HG02763 (cell line): ENCODE data around the gene STAT6.

Experiments used
- ATAC-seq: cut with Tn5 transposase; IDR thresholded peaks from one replicate; pipeline ENCODE4 v1.9.1; 2021; ENCODE audit warnings: mild to moderate bottlenecking, moderate library complexity; ENCODE audit not compliant: unreplicated experiment

The STAT6 gene

DNA sequence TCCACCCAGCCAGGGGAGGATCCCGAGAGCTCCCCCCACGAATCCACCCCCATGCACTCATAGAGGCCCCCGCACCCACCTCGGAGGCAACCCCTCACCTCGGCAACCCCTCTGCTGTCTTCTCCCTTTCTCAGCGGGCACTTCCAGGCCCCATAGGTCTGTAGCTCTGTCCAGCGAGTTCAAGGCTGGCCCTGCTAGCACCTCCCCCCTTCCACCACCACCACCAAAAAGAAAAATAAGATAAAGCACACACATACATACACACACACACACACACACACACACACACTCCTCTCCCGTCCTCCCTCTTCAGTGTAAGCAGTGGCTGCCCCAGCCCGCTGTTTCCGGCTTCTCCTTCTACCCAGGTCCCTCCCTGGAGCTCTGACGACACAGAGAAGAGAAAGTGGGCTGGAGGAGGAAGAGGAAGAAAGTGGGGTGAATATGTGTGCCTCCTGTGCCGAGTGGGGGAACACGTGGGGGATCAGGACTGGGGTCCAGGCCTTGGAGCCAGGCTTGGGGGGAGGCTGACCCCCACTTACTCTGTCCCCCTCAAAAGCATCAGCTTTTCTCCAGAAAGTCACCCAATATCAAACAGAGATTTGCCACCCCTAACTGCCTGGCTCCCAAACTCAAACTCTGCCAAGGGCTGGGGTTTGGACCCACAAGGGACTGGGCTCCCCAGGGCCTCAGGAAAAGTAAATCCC, at the start of gene STAT6:
Gene STAT6, minus strand, starts transcription at position 332 of the 704 bp plus-strand sequence. CDS start 3,084 bp downstream, outside the sequence.
- peak; percentile 57 for ATAC-seq

DNA sequence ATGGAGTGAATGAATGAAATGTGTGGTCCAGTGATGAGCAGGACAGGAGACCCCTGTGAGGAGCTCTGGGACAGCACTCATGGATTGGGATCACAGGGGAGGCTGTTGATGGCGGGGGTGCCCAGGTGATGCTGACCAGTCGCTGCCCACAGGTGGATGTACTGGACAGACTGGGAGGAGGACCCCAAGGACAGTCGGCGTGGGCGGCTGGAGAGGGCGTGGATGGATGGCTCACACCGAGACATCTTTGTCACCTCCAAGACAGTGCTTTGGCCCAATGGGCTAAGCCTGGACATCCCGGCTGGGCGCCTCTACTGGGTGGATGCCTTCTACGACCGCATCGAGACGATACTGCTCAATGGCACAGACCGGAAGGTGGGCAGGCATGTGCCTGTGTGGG, 49.6 kb upstream of the STAT6 start:
- ATAC-seq, result no peak

DNA sequence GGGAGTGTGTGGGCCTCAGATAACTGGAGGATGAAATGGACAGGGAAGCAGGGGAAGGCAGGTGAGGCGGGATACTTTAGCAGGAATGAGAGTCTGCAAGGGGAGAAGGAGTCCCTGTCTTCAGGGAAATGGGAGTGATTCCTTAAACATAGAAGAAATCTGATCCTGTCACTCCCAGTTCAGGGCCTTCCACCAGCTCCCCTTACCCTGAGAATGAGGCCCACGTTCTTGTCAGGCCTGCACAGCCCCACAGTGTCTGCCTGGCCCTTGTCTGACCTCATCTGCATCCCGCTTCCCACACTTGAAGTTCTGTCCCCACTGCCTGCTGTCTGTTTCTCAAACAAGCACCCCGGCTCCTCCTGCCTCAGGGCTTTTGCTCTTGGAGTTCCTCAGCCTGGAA, 48.9 kb upstream of the STAT6 start:
- no peak for ATAC-seq

DNA sequence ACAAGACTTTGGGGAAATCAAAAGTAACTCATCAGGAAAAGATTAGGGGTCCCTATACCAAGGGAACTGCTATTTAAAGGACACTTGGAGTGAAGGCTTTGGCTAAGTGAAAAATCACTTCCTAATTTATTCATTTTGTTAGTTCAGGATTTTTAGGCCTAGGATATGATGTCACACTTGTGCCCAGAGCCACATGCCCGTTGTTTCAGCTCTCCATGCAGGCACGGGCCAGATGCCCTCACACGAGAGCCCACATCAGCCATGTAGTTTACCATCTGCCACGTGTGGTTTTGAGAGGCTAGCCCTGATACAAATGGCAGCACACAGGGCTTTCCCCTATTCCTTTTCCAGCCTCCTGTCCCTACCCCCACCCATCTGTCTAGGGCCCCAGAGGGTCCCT, 48.1 kb upstream of the STAT6 start:
- no peak for ATAC-seq

DNA sequence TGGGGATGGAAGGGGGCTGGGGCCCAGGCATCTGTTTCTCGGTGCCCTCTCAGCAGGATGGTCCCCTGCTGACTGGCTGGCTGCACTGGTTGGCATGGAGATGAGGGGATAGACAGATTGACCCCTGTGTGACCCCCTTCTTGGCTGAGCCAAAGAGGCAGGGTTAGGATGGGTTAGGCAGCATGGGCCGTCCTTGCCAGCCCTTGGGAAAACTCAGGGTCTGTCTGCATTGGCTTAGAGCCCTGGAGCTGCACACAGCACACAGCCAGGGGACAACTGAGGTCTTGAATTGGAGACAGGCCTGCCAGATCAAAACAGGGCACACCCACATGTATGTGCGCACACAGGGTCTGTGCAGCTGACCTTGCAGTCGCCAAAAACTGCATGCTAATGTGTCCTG, 47.5 kb upstream of the STAT6 start:
- ATAC-seq, result no peak

DNA sequence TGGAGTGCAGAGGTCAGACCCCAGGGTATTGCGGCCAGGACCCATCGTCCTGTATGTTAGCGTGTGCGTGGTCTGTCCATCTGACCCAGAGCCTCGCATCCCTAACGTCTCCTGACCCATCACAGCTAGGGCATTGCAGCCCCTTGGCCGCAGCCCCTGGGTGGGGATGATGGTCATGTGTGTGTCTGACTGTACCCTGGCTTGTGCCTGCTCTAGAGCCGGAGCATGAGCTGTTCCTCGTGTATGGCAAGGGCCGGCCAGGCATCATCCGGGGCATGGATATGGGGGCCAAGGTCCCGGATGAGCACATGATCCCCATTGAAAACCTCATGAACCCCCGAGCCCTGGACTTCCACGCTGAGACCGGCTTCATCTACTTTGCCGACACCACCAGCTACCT, 47.0 kb upstream of the STAT6 start:
- no peak for ATAC-seq

DNA sequence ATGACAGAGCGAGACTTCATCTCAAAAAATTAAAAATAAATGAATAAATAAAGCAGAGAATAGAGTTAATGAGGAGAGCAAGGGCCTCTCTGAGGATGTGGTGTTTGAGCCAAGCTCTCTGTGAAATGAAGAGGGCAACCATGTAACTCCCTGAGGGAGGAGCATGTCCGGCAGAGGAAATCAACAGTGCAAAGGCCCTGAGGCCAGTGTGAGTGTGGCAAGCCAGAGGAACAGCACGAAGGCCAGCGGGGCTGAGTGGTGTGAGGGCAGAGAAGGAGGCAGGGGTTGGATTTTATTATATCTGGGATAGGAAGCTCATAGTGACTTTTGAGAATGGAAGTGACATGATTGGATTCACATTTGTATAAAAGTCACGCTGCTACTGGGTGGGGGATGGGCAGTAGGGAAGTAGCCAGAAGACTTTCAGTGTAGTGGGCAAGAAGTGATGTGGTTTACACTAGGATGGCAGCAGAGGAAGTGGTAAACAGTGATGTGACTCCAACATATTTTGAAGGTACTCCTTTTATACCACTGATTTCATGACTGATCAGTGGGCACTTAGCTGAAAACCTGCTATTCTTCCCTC, 46.5 kb upstream of the STAT6 start:
- ATAC-seq, result no peak

GRCh38 chr12:57156701-57157403, 45.7 kb upstream of the STAT6 start:
- ATAC-seq, result no peak

DNA sequence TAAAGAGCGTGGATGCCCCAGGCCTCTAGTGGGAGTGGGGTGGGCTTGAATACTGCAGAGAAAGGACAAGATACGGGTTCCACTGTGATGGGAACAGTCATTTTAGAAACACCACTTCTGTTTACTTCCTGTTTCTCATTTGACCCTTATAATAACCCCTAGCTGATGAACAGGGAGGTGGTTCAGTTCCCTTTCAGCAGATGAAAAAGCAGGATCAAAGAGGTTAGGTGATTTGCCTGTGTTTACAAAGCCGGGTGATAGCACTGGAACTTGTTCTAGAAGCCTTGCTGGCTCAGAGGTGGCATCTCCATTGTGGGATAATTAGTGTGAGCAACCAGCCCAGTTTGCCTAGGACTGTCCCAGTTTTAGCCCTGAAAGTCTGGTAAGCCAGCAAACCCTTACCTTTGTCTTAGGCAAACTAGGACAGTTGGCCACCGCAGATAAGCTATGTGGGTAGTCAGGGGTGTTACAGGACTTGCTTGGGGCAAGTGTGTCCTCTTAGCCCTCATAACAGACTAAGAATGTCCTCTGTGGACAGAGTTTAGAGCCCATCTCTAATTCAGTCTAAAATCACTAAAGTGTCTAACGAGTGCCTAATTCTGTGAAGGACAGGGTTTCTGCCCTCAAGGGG, 43.8 kb upstream of the STAT6 start:
- ATAC-seq, result no peak

GRCh38 chr12:57154076-57154475, 42.9 kb upstream of the STAT6 start:
- ATAC-seq, result no peak

GRCh38 chr12:57153415-57153997, 42.3 kb upstream of the STAT6 start:
- no peak for ATAC-seq

- ATAC-seq, result no peak
These were observed 41.5 kb upstream of the STAT6 start for GRCh38 chr12:57152639-57153038.

- ATAC-seq, result no peak
These were observed 40.8 kb upstream of the STAT6 start for GRCh38 chr12:57151741-57152630.

DNA sequence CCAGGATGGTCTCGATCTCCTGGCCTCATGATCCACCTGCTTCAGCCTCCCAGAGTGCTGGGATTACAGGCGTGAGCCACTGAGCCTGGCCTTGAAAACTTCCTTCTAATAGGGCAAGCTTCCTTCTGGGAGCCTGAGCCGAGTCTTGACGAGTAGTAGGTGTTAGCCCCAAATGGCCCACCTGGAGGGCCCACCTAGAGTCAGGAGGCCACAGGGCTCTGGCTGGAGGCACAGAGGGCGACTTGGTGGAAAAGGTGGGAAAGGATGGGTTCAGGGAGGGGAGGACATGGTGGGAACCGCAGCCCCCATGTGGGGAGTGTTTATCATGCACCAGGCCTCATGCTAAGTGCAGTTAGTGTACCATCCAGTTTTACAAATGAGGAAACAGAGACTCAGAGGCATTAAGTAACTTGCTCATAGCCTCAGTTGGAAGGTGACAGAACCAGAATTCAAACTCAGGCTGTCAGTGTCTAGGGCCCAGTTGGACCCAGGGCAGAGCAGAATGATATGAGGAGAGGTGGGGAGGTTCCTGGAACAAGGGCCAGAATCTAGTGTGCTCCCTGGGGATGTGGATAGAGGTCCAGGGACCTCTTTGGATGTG, 39.3 kb upstream of the STAT6 start:
- ATAC-seq, result no peak

GRCh38 chr12:57149245-57149900, 38.2 kb upstream of the STAT6 start:
- ATAC-seq, result no peak

GRCh38 chr12:57148469-57149244, 37.5 kb upstream of the STAT6 start:
- ATAC-seq, result no peak

- ATAC-seq, result no peak
These were observed 36.1 kb upstream of the STAT6 start, which contains the start of gene LRP1-AS for GRCh38 chr12:57146961-57147944. LRP1-AS (minus strand) TSS chr12:57147619.
